ENCODE results near the gene FAM72D. TPM values are rescaled to one million over a fixed set of nuclear protein-coding genes. Genes with fewer than 3 reads are reported as not detected.
"Not testable (repeated sequence)": the region's sequence is repeated elsewhere in the genome, so short reads cannot be mapped to it uniquely, and the experiment has no call there.

Gene FAM72D
- total RNA-seq, 1 donor from 2014 or later = 0.40 TPM

- DNase-seq (ENCODE audit: low read depth in 2 of 2) = not testable (repeated sequence)
These were observed 13.1 kb upstream of the FAM72D start for GRCh38 chr1:145082483-145083255.

DNA sequence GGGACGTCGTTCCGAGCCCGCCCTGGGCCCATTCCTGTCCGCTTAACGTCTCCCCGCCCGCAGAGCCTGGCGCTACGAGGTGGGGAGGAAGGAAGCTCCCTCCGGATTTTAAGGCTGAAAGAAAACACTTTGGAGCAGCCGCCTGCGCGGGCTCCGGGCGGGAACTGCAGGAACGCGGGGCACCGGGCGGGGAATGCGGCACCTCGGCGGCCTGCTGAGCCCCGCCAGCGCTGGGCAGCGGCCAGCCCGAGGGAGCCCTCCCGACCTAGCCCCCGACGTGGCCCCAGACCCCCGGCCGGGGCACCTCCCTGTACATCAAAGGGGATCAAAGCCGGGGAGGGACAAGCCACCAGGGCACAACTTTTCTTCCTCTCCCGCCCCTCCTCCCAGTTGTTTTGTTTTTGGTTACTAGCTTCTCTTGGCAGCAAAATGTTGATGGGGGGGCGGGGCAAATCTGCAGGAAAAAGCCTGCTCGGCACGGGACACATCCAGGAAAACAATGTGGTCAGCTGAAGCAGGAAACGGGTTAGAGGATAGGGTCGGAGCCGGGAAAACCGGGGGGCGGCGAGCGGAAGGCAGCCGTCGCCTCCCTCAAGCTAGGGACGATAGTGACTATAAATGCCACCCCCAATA lies 2.1 kb upstream of the FAM72D start:
- peak; percentile 19 to 51 for DNase-seq (ENCODE audit: low read depth in 2 of 2)

DNA sequence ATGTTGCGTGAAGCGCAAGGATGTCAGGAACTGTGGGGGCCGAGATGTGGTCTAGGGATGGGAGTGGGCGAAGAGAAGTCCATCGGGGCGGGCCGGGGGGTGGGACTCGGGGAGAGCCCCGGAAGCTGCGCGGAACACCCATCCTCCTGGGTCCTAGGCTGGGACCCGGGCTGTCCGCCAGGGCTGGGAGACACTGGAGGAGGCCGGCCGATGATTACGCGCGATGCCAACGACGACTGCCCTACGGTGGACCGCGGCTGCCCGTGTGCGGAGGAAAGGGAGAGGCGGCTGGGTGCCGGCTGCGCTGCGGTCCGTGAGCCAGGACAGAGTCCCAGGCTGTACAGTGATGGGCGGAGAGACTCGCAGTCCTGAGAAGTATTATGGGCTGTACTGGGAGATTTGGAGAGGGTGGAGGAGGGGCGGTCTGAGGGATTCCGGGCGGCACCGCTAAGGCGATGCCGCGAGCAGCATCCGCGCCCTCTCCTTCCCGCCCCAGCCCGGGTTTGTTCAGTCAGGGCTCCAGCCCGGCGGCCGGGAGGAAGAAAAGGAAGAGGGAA lies 1.0 kb upstream of the FAM72D start:
- not testable (repeated sequence) for DNase-seq (ENCODE audit: low read depth in 2 of 2)

DNA sequence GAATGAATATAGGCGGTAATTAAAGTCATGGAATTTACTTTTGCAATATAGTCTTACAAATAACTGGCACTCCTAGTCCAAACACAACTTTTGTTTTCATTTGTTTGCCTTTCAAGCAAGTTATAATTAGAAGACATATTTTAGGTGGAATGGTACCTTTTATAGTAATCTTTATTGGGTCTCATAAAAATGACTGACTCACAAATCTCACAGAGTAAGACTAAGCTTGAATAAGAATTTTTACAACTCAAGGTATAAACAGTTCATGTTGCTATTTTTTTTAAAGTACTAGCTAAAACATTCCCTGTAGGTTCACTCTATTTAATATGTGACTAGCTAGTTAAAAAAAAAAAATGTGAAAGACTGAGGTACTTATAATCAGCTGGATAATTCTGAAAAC lies 6.0 kb downstream of the FAM72D start:
- not testable (repeated sequence) for DNase-seq (ENCODE audit: low read depth in 2 of 2)

GRCh38 chr1:145103294-145103693 lies 7.5 kb downstream of the FAM72D start:
- DNase-seq (ENCODE audit: low read depth in 2 of 2) = not testable (repeated sequence)

GRCh38 chr1:145111674-145112073 lies 15.9 kb downstream of the FAM72D start:
- DNase-seq (ENCODE audit: low read depth in 2 of 2) = not testable (repeated sequence)

DNA sequence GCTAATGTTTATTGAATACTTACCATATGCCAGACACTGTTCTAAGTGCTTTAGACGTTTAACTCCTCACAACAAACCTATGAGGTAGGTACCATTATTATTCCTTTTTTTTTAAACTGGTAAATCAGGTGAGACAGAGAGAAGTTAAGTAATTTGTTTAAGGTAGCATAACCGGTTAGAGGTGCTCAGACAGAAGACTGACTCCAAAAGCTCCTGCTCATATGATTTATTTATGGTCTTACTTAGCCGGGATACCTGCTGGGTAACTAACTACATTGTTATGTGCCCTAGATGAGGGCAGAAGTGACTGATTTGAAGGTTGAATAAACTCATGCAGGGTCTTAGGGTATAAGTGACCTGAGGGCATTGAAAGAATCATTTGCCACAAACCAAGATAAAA lies 16.9 kb downstream of the FAM72D start:
- not testable (repeated sequence) for DNase-seq (ENCODE audit: low read depth in 2 of 2)

- DNase-seq (ENCODE audit: low read depth in 2 of 2) = not testable (repeated sequence)
These were observed 18.8 kb downstream of the FAM72D start for GRCh38 chr1:145114560-145115057.

DNA sequence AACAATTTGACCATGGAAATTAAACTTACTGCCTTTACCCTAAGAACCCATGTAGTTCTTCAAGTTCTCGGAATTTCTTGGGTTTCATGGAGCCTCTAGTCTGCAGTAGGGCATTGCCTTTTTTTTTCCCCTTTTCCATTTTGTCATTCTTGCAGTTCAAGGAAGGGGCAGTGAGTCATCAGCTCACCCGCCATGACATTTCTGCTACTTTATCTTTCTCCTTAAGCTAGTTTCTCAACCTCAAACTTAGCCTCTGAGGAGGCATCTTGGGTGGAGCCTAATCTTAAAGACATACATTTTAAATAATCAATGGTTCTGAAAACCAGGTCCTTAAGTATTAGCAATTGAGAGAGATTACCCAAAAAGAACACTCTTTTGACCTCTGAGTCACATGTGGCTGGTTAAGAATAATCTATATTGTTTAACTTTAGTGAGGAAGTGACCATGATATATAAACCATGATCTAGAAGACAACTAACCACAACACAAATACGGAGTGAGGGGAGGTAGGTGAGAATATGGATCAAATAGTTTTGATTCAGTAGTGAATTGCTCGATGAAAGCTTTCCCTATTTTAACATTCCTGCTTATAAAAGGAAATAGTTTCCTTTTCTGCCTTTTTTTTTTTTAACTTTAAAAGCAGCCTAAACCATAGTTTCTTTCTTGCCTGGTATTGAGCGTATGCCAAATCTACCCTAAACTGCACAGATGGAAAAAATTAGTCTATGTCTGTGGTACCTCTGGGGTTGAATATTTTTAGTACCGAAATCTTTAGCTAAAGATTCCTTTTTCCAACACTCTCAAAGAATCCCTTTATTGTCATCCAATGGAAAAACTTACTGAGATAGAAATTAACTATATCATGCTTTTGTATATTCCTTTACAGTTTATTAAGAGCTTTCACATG lies 20.1 kb downstream of the FAM72D start:
- DNase-seq (ENCODE audit: low read depth in 2 of 2) = not testable (repeated sequence)

DNA sequence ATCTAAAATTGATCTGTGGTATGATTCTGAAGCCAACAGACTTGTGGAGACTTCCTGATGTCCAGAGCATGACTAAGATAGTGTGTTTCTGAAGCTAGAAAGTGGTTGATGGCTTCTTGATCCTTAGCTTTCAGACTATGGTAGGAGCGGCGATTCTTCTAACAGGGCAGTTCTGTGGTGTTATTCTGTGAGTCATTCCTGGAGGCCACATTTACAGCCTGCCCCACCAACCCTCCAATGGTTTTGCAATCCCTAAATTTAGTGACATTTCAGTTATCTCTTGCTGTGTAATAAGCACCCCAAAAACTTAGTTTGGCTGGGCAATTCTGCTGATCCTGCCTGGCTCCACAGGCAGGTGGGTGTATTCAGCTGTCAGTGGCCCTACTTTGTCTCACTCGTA lies 24.1 kb downstream of the FAM72D start:
- DNase-seq (ENCODE audit: low read depth in 2 of 2) = not testable (repeated sequence)

- not testable (repeated sequence) for DNase-seq (ENCODE audit: low read depth in 2 of 2)
These were observed 26.7 kb downstream of the FAM72D start for GRCh38 chr1:145122344-145123061.

- not testable (repeated sequence) for DNase-seq (ENCODE audit: low read depth in 2 of 2)
These were observed 27.3 kb downstream of the FAM72D start for GRCh38 chr1:145123062-145123395.

DNA sequence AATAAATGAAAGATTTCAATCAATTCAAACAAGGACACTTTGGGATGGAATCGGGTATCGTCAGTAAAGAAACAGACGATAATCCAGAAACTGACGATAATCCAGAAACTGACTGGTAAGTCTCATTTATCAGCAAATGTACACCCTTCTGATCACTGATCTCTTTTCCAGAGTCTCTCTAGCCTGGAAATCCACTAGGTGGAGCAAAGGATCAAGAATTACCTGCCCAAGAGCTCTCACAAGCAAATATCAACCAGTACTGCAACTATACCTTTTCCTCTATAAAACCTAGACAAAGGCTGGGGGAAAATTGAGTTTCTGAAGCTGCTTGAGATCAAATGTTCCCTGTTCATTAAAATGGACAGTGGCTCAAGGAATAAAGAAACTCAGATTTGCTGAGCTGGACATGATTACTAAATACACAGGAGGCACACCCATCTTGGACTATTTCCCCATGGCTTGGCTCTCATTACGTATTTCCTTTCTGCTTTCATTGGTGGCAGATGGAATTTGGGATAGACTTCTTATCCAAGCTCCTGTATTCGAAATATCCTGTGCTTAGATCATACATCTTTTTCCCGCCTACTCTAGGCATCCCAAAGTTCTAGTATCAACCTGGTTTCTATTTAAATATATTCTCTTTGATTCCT lies 28.3 kb downstream of the FAM72D start:
- not testable (repeated sequence) for DNase-seq (ENCODE audit: low read depth in 2 of 2)

DNA sequence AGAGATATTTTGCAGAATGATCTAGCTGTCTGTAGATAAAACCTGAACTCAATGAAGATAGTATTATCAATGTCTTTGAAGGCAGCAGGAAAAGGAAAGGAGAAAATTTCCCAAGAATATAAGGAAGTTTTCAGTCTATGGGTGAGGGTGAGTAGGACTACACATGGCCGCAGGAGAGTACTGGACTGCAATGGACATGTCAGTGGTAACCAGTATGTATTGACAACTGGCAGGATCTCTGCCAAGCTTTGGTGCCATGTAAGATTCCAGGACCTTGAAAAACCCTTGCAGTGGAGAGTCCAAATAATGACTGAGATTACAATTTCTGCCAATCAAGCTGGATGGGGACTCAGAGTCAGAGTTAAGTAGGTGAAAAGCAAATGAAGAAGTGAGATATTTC lies 29.3 kb downstream of the FAM72D start:
- DNase-seq (ENCODE audit: low read depth in 2 of 2) = not testable (repeated sequence)

- not testable (repeated sequence) for DNase-seq (ENCODE audit: low read depth in 2 of 2)
These were observed 31.4 kb downstream of the FAM72D start for GRCh38 chr1:145127144-145127543.

- DNase-seq (ENCODE audit: low read depth in 2 of 2) = not testable (repeated sequence)
These were observed 33.1 kb downstream of the FAM72D start for GRCh38 chr1:145128697-145129469.

GRCh38 chr1:145134476-145134875 lies 38.7 kb downstream of the FAM72D start:
- DNase-seq (ENCODE audit: low read depth in 2 of 2) = not testable (repeated sequence)

- not testable (repeated sequence) for DNase-seq (ENCODE audit: low read depth in 2 of 2)
These were observed 44.8 kb downstream of the FAM72D start for GRCh38 chr1:145140549-145140948.

DNA sequence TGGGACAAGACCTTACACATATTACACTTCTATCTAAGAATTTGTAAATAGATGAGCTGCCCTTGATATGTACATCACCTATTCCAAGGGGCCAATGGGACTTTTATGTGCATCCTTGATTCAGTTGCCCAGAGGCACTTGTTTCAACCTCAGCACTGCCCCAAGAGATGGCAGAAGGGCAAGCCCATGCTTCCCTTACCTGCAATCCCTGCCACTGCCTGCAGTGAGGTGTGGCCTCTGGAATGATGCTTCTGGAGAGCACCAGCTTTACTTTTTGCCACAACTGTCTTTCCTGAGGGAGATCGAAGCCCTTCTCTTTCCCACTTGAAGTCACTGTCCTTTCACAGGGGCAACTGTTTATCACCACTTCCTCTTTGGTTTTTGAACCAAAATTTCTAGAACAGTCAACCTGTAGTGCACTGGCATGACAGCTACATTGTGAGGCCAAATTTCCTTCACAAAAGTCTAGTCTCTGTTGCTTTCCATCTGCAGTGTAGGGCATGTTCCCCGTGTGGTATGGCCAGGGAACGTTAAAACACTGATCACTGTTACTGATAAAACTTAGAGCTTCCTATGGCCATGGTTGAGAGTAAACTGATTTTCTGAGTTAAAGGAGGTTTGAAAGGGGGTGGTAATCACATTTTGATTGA lies 48.6 kb downstream of the FAM72D start:
- not testable (repeated sequence) for DNase-seq (ENCODE audit: low read depth in 2 of 2)

Data from lung microvascular endothelial cell (primary cell).